Measurements from ENCODE around the gene HLCS.

HLCS gene

DNA sequence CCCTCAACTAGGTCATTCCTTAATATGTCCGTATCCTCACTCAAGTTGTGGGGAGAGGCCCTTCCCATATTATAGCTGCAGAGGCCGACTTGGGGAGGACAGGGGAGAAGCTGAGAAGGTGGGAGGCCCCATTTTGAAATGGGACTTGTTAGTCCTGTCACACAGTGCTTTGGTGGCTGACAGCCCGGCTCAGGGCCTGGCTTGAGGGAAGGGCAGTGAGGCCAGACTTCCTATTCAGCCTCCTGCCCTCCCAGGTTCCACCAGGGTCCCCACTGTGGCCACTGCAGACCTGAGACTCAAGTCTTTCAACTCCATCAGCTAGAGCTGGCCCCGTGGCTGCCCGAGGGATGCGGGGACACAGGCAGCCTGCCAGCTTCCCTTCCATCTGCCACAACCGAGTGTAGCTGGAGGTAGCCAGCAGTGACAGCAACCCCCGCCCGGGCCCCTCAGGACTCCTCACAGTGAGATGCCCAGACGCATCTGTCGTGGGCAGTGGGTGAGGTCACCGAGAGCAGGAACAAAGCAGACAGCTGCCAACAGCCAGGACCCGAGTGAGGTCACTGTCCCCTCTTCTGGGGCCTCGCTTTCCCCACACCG, 230.6 kb downstream of the HLCS start:
- DNase-seq: no peak

DNA sequence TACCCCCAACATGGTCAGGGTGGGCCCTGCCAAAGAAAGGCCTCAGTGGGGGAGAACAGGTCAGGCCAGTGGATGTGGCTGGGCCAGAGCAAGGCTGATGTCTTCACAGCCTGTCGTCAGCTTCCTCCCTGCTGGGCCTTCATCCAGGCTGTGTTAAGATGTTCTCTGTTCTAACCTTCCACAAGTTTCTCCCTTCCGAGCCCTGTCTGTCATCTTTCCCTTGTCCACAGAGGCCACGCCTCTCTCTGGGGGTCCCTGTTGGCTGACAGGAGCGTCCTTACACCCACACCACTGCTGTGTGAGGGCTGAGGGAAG, 231.3 kb downstream of the HLCS start:
- no peak for DNase-seq

DNA sequence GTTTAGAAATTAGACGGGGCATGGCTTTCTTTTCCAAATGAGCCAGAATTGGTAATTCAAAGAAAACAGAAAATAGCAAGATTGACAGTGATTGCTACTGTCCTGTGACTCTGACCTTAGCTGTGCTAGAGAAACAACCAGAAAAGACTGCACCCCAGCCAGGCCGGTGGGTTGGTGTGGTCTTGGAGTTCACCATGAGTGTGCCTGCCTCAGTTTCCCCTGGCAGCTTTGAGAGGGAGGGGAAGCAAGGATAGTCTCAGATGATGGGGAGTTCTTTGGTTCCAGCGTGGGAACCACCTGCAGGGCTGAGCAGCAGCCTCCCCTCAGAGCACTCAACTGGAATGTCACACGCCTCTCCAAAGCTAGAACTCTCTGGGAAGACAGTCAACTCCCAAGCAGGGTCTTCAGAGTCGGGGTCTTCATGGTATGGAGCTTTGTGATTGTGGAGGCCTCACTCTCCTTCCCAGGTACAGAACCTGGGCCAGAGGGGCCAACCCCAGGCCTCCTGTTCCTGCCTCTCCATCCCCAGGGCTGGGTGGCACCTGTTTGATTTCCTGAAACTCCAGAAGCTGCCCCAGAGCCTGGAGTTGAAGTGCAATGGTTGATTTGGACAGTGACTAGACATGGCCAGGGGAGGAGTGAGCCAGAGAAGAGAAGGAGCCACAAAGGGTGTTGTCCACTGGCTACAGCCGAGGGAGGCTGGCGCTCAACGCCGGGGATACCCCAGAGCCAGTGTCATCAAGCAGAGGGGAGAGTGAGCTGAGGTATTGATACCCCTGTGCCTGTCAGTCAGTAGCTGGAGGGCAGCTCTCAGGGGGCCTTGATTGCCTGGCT, 231.9 kb downstream of the HLCS start:
- DNase-seq: no peak

DNA sequence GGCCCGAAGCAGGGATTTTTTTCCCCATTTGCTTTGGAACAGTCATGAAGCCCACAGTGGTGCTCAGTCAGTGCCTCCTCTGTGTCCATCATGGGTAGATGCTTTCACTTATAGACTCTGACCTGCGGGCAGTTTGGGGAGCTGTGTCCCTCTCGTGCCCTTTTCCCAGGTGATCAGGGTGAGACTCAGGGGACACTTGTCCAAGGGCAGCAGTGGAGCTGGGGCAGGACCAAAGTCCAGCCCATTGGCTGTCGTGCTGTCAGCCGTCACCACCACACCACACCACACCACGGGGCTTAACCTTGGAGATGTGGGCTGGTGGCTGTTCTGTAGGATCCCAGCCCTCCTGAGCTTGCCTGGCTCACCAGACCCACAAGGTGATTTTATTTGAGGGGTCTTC, 232.6 kb downstream of the HLCS start:
- DNase-seq: no peak

DNA sequence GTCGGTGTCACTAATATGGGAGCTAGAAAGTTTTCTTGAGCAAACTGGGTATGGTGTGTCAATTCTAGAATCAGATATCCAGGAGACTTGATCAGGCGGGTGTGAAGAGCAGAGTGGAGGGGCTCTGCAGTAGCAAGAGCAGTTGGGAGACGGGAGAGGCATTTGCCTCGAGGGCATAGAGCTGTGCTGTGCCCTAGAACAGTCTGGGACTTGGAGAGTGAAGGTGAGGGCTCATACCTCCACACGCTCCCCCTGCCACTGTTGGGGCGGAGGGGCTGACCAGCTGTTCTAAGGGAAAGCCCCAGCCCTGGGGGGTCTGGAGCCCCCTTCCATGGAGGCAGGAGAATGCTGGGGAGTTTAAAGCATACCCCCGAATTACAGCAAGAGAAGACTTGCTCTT, 233.7 kb downstream of the HLCS start:
- no peak for DNase-seq

DNA sequence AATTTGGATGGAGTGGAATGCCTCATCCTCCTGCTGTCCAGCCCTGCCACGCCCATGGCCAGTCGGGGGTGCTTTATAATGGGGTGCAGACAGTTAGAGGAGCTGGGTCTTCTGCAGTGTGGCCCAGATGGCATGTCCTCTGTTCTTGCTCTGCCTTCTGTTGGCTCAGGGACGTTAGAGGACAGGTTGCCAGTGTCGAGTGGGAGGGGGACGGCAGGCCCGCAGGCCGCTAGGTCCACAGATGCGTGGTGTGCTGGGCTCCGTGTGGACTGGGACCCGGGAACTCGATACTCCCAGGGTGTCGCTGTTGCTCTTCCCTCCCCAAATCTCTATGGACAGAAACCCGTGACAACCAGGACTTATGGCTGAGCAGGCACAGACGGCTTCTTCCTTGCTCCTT, 234.3 kb downstream of the HLCS start:
- no peak for DNase-seq

DNA sequence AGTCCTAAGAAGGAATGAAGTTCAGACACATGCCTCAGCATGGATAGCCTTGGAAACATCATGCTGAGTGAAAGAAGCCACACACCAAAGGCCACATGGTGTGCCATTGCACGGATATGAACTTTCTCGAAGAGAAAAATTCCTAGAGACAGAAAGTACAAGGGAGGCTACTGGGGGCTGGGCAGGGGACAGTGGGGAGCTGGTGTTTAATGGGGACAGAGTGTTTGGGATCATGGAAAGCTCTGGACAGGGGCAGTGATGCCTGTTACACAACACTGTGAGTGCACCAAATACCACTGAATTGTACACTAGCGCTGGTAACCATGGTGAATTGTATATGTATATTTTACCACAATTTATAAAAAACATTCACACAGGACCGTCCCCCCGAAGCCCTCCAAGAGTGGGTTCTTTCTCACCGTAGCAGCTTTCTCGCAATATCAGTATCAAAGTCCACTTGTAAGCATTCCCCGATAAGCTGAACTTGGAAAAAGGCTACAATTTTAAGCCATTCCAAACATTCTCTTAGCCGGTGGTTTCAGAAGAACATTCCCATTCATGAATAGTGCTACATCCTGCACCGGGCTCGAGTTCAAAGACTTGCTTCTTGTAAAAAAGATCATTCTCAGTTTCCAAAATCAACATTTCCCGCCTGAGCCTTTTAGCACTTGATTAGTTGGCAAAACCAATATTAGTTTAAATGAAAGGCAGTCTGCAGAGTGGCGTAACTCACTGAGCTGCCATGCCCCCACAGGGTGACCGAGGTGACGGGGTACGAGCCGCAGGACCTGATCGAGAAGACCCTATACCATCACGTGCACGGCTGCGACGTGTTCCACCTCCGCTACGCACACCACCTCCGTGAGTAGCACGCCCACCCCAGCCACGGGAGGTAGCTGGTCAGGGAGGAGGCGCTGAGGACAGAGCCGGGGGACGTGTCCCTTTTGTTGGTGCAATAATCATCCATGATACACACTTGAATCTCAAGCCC, 235.9 kb downstream of the HLCS start:
- no peak for DNase-seq

DNA sequence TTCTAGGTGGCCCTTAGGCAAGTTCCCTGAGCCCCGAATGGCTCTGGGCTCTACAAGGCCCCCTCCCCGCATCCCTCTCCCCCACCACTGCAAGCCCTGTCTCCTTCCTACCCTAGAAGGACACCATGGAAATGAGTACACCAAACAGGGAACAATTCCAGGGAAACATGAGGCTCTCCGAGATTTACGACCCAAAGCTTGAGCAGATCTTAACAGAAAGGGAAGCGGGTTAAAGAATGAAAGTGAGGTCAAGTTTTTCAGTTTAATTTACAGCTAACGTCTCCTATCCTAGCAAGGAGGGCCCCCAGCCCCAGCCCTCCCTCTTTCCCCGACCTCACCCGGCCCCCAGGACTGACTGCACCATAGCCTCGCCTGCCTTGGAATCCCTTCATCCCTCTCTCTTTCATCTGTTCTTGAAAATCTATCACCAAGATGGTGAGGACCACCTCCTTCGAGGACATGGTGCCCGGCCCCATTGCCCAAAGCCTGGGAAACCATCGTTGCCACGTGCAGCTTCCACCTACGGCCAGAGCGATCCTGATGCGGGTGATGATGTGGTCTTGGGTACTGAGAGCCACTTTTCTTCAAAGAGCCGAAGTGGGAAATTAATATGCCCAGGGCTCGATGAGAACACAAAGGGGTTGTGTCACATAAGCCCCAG, 237.0 kb downstream of the HLCS start:
- DNase-seq: no peak

DNA sequence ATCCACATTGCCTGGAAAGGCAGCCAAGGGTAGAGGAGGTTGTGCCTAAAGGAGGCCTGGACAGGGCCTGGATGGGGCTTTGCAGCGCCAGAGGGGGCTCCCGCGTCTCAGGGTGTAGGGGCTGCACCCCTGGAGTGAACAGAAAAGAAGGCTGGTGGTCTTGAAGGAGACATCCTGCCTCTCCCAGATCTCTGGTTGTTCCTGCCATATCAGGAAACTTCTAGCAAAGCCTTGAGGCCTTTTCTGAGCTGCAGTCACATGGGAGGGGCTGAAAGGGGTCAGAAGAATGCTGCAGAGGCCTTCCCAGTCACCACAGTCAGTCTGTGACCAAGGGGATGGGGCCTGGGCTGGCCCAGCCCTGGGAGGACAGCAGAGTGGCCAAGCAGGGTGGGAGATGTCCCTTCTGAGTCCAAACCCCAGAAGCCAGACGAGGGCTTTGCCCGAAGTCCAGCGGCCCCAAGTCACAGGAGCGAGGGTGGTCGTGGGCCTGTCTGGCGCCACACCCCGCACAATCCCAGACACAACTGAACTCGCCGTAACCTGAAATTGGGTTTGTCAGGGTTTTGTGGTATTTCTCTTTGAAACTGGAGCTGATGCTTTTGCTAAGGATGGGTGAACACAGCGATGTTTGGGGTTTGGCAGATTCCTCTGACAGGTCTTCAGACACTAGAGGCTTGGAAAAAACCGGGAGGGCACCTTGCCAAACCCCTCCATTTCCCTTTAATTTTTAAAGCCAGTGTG, 237.9 kb downstream of the HLCS start:
- no peak for DNase-seq

DNA sequence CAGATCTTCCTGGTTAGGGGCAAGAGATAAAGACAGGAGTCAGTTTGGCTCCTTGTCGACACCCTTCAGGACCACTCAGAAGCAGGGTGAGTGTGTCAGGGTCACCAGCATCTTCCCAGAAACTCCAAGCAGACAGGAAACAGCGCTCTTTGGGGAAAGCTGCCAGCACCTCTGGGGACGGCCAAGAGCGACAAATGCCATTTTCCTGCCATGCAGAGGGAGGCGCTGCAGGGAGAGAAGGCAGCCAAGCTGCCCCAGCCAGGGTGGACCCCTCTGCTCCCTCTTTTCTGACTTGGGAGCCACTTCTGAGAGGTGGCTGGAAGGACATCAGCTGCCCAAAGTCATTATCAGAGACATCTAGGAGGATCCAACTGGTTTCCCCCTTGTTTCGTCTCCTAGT, 238.6 kb downstream of the HLCS start:
- no peak for DNase-seq

DNA sequence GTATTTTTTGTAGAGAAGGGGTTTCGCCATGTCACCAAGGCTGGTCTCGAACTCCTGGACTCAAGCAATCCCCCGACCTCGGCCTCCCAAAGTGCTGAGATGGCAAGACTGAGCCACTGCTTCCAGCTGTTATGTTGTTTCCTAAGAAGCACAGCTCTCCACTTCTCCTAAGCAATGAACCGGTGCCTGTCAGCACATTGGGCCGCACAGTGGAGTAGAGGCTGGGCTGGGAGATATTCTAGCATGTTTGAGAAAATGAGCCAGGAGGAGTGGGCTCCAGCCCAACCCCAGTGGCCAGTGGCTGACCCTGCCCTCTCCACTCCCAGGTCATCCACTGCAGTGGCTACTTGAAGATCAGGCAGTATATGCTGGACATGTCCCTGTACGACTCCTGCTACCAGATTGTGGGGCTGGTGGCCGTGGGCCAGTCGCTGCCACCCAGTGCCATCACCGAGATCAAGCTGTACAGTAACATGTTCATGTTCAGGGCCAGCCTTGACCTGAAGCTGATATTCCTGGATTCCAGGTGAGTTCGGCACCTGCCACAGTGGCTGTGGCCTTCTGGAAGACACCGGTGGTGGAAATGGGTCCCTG, 240.6 kb downstream of the HLCS start:
- no peak for DNase-seq

DNA sequence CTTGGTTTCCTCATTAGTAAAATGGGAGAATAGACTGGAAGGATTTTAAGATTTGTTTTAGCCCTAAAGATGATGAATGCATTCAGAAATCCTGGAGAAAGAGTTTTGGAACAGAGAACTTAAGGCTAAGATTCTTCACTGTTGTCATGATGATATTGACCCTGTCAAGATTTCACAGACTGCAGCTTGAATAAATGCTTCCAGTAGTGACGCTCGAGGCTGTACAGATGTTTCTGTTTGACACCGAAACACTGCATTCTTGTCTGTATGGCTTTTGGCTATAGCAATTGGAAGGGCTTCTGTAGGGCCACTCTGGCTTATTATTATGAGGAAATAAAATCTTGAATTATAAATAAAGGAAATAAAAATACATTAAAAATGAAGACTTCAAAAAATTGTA, 241.8 kb downstream of the HLCS start:
- DNase-seq: no peak

DNA sequence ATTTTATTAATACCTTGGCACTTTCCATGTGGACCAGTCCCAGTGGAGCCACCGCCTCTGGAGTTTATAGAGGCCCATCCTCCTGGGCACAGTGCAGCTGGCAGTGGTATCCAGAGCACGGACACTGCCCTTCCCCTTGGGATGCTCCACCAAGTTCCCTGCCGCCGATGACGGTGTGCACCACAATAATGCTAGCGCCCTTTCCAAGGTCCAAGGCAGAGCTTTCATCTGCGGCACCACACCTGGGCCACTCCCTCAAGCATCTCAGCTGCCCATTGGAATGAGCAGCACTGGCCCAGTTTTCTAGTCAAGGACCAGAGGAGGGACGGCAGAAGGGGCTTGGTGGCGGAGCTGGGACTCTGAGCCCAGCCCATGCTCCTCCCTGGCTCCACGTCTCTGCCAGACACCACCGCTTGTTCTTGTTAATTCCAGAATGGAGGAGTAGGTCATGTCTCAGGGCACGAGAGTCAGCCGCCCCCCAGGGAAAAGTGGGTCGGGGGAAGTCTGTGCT, 243.0 kb downstream of the HLCS start:
- DNase-seq: no peak

DNA sequence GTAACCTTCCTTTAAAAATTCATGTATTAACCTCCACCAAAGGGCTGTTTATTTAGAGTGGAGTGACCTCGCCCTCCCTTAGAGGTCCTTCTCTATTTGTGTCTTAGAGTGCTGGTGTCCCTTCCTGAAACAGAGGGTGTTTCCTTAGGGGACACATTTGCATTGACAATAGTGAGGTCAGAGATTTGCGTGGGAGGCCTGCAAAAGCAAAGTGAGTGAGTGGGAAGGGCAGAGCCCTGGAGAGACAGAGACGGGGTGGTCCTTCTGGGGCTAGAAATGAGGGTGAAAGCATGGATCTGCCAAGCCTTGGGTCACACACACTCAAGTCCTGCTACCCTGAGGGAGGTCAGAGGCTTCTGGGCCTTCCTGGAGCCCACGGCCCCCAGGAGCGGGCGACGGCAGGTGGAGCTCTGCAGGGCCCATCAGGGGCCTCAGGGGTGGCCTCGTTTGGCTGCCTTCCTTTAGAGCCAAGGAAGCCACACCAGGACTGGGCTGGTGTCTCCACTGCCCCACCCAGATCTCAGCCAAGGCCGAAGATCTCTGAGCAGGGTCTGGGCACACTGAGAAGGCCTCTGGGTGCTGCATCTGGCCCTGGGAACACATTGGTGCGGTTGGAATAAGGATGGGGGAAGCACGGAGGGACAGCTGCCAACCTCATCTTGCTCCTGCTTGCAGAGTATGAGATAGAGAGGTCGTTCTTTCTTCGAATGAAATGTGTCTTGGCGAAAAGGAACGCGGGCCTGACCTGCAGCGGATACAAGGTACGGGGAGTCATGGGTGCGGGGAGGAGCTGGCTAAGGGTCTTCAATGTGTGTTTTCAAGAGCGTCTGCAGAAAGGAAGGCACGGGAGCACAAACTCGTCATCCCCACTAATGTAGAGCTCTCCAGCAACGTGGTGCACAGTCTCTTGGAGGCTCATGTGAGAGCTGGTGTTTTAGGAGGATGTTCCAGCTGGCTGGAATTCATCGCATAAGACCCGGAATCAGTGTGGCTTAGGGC, 243.8 kb downstream of the HLCS start:
- no peak for DNase-seq

DNA sequence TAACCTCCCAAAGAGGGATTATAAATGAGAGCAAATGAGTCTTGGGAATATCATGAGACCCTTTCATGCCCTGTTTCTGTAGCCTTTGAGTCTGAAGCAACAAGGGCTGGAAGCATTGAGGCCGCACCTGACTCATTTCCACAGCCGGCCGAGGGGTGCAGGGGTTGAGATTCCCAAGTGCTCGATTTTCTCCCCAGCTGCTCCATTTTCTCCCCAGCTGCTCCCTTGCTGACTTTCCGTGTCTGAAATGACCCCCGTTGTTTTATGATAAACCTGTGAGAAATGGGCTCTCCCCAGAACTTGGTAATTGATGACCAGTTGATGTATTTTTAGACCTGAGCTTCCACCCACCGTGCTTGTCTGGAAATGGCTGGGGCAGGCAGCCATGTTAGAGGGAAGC, 244.7 kb downstream of the HLCS start:
- DNase-seq: no peak

DNA sequence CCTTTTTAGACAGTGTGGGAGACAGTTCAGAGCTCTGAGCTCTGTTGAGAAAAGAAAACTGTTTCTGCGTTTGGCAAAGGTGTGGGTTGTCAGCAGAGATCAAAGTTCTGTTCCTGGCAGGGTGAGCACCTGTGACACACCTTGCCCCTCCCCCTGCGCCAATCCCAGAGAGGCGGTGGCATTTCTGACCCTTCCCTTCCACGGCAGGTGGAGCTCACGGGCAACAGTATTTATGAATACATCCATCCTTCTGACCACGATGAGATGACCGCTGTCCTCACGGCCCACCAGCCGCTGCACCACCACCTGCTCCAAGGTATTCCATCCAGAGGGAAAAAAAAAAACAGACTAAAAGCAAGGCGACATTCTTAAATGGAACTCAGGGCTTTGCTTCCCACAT, 246.9 kb downstream of the HLCS start:
- no peak for DNase-seq

DNA sequence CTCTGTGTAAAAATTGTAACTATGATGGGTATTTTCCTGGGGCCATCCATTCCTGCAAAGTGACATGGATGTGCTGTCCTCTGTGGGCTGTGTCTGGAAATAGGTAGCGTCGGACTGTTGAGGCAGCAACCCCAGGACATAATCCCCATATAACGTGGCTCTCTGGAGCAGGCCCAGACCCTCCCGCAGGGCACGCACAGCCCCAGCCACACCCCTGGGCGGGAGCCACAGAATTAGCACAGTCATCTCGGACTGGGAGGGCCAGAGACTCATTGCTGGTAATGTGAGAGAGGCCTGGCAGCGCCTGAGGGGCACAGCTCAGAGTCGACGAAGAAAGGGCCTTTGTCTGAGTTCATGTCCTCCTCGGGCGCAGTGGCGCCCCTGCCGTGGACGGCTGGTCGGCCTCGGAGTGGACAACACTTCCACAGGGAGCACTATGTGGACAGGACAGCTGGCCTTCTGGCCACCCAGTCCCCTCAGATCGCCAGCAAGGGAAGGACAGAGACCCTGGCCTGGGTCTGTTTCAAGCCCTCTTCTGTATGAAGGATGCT, 247.4 kb downstream of the HLCS start:
- no peak for DNase-seq

DNA sequence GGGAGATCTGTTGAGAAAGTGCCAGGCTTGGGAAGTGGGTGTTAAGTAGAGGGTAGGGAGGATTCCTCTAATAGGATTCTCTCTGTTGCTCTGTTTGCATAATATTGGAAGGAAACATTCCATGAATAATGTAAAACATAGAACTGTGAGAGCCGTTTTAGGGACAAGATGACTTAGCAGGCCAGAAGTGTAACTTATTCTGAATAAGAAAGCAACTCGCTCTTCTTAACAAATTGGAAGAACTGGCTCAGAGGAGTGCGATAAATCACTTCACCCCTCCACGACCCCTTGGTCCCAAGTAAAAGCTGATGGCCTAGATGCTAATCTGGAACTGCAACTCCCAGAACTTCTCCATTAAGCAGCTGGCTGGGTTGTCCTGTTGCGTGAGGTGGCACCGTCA, 248.5 kb downstream of the HLCS start:
- no peak for DNase-seq

DNA sequence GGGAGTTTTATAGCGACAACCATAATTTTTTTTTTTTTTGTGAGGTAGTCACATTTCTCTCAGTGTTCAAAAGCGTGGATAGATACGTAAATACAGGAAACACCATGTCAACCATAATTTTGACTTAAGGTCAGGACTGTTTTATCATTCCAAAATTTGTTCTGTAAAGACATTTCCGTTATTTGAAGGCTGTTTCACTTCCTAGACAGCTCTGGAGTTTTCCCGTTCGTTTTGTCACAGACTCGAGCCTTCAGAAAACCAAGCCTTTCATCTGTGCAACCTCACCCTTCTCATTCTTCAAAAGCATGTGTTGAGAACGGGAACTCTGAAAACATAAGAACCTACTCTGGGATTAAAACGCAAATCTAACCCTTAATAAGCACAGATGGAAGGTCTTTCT, 249.6 kb downstream of the HLCS start:
- DNase-seq: no peak

DNA sequence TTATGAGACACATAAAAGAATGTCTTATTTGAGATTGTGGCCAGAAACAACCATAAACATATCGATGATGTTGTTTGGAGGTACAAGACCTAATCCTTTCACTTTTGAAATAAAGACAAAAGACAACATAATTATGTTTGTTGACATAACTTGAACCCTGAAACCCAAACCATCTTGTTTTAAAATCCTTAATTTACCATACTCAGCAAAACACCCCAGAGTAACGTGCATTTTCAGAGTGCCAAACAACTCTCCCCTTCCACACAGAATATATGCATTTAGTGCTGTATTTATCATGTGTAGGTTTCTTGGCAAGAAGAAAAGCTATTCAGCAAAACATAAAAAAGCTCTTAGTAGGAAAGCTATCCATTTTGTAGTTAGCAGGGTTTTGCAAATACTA, 250.1 kb downstream of the HLCS start:
- no peak for DNase-seq
